Smooth muscle cell of the brain vasculature (primary cell): ENCODE measurements around the gene FAM234A.
"Not testable (repeated sequence)": the region's sequence is repeated elsewhere in the genome, so short reads cannot be mapped to it uniquely, and the experiment has no call there.

Experiments used
- DNase-seq: peaks from one replicate; pipeline ENCODE4 v3.0.0-alpha.2; 2012; ENCODE audit warnings: low read depth, low spot score

FAM234A gene

DNA sequence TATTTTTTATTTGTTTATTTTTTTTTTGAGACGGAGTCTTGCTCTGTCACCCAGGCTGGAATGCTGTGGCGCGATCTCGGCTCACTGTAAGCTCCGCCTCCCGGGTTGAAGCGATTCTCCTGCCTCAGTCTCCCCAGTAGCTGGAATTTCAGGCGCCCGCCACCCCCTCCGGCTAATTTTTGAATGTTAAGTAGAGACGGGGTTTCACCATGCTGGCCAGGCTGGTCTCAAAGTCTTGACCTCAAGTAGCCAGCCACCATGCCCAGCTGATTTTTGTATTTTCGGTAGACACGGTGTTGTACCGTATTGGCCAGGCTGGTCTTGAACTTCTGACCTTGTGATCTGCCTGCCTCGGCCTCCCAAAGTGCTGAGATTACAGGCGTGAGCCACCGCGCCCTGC, 4.3 kb upstream of the FAM234A start:
- not testable (repeated sequence) for DNase-seq

DNA sequence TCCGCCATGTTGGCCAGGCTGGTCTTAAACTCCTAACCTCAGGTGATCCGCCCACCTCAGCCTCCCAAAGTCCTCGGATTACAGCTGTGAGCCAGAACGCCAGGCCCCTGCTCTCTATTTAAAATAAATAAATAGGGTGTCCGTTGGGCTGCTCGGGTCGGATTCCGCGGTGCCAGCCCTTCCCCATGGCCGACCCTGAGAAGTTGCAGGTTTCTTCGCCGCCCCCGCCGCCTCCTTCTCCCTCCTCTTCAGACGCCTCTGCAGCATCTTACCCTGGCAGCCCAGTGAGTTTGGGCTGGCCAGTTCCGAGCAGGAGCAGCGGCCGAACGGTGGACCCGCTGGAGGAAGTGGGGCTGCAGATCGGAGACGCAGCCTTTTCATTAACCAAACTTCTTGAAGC, 3.7 kb upstream of the FAM234A start:
- no peak for DNase-seq

DNA sequence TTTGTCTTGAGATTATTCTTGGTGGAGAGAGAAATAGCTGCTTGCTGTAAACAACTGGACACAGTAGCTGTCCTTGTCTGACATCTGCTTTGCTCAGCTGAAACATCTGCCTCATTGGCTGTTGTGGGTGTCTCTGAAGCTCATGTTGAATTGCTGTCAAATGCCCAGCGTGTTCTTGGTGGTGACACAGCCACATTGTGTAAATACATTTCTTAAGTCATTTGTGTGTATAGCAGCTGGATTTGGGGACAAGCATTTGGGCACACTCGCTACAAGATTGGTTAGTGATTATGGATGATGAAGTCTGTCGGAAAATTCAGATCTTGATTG, 5.3 kb downstream of the FAM234A start:
- no peak for DNase-seq

DNA sequence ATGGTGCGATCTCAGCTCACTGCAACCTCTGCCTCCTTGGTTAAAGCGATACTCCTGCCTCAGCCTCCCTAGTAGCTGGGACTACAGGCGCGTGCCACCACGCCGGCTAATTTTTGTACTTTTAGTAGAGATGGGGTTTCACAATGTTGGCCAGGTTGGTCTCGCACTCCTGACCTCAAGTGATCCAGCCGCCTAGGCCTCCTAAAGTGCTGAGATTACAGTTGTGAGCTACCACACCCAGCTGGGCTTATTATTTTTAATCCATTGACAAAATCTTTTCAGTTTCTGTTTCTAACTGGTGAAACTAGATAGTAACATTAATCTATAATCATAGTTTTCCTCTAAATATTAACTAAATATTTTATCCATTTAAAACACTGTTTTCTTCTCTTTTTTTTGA, 5.9 kb downstream of the FAM234A start:
- no peak for DNase-seq

DNA sequence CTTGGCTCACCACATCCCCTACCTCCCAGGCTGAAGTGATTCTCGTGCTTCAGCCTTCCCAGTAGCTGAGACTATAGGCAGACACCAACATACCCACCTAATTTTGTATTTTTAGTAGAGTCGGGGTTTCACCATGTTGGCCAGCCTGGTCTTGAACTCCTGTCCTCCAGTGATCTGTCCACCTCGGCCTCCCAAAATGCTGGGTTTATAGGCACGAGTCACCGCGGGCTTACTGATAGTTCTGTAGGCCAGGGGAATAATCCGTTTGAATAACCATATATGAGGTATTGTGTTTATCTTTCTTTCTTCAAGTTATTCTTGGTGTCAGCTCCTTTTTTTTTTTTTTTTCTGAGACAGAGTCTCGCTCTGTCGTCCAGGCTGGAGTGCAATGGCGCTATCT, 7.7 kb downstream of the FAM234A start:
- DNase-seq, result no peak

DNA sequence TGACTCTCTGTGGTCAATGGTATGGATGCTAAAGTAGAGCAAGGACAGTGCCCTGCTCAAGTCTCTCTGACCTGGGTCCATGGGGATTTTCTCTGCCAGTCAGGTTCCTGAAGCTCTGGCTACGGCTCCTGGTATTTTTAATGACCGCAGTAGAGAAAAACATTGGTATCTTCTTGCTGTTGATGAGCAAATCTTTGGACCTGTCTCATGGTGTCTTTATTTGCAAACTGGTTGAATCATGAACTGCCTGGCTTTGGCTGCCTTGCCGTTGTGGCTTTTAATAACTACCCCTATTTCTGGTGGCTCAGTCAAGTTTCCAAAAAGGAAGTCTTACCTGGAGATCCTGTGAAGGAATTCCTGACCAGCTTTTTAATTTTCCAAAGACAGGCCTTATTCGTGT, 8.7 kb downstream of the FAM234A start:
- DNase-seq, result no peak

DNA sequence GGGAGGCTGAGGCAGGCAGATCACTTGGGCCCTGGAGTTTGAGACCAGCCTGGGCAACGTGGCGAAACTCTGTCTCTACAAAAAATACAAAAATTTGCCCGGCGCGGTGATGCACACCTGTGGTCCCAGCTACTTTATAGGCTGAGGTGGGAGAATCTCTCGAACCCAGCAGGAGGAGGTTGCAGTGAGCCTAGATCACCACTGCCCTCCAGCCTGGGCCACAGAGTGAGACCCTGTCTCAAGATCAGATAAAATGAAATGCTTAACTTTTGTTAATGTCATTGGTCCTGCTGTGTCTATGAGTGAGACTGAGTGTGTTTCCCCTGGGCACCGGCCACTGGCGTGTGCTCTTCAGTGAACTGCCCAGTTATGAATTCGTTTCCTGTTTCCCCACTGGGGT, 10.5 kb downstream of the FAM234A start:
- no peak for DNase-seq

DNA sequence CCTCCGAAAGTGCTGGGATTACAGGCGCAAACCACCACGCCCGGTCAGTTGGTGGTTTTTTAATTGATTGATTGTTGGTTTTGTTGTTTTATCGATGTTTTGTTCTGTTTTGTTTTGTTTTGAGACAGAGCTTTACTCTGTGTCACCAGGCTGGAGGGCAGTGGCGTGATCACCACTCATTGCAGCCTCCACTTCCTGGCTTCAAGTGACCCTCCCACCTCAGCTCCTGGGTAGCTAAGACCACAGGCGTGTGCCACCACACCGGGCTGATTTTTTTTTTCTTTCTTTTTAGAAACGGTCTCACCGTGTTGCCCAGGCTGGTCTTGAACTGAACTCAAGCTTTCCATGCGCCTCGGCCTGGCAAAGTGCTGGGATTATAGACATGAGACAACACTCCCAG, 12.4 kb downstream of the FAM234A start:
- DNase-seq, result no peak

DNA sequence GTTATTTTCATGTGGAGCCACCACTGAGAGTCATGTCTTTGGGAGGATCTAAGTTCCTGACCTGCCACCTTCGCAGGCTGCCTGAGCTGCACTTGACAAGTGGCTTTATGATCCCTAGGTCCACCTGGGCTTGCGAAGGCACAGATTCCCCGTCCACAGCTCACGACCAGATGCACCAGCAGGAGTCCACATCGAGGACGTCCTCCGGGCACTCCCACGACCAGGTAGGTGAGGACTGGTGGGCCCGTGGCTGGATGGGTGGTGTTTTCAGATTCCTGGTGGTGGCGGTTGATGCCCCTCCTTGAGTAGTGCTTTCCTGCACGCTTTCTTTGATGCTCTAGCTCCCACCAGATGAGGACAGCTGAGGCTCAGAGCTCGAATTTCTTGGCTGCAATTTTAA, 14.8 kb downstream of the FAM234A start:
- no peak for DNase-seq

DNA sequence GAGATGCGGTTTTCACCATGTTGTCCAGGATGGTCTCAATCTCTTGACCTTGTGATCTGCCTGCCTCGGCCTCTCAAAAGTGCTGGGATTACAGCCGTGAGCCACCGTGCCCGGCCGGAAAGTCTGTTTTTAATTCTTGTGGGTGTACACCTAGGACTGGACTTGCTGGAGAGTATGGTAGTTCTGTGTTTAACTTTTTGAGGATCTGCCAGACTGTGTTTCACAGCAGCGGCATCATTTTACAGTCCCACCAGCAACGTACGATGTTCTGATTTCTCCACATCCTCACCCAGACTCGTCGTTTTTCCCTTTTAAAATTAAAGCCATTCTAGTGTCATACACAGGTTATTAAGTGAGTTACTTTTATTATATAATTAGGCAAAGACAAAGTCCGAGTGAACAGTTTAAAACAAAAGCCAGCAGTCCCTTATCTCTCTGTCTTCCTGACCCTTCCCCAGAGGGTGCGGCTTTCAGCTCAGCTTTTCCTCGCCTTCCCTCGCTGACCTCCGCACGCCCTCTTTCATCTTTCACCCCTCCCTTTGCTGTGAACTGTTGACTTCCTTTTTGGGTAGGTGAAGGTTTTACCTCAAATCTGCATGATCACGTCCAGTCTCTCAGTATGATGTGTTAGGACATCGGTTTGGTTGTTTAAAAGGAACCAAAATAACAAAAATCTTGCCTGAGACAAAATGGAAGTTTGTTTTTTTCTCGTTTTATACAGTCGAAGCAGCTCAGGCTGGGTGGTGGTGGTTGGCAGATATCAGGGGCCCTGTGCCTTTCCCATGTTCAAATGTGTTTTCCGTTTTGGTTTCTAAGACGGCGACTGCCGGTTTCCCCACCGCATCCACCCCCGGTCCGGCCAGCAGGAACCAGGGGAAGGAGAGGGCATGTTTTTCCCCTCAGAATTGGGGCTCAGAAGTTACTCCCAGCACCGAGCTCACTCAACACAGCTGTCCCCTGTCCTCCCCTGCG, 18.0 kb downstream of the FAM234A start:
- no peak for DNase-seq

DNA sequence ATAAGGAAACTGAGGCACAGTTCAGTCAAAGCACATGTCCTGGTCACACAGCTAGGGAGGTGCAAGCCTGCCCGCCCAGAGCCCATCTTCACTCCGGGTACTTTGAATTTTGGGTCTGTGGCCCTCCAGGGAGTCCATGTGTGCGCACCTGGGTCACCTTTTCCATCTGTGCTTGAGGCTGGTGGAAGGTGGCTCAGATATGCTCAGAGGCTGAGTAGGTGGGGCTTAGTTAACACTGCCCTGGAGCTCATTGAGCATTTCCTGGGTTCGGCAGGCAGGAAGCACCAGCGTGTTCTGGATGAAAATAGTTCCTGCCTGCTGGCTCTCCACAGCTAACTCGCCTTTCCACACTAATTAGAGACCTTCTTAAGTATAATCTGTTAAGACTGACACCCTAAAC, 19.2 kb downstream of the FAM234A start:
- DNase-seq, result no peak

DNA sequence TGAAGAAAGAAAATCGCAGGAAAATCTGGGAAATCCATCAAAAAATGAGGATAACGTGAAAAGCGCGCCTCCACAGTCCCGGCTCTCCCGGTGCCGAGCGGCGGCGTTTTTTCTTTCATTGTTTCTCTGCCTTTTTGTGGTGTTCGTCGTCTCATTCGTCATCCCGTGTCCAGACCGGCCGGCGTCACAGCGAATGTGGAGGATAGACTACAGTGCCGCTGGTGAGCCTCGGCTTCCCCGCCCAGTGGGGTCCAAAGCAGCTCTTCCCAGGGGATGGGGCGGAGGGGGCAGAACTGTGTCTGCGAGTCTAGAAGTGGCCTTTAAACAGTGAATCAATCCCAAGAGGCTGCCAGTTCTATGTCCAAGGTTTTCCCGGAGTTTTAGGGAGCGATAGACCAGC, 19.8 kb downstream of the FAM234A start:
- DNase-seq, result no peak

DNA sequence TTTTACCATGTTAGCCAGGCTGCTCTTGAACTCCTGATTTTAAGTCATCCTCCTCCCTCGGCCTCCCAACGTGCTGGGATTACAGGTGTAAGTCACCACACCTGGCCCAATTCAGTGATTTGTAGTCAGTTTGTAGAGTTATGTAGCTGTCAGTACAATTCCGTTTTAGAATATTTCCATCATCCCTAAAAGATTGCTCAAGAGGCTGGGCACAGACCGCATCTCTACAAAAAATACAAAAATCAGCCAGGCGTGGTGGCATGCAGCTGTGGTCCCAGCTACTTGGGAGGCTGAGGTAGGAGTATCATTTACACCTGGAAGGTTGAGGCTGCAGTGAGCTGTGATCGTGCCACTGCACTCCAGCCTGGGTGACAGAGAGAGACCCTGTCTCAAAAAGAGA, 20.6 kb downstream of the FAM234A start:
- DNase-seq, result no peak

DNA sequence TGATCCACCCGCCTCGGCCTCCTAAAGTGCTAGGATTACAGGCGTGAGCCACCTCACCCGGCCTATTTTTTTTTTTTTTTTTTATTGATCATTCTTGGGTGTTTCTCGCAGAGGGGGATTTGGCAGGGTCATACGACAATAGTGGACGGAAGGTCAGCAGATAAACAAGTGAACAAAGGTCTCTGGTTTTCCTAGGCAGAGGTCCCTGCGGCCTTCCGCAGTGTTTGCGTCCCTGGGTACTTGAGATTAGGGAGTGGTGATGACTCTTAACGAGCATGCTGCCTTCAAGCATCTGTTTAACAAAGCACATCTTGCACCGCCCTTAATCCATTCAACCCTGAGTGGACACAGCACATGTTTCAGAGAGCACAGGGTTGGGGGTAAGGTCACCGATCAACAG, 23.5 kb downstream of the FAM234A start:
- DNase-seq, result not testable (repeated sequence)

DNA sequence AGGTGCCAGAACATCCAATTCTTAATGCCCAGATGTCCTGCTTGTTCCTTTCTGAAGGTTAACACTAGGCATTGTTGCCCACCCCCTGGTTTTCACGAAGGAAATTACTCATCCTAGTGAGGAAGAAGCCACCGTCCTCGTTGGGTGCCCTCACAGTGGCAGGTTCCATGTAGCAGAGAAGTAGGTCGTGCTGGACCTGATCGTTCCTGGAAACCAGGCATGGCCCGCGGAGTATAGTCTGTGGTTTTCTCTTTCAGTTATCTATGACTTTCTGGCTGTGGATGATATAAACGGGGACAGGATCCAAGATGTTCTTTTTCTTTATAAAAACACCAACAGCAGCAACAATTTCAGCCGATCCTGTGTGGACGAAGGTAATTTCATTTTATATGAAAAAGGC, 24.6 kb downstream of the FAM234A start:
- DNase-seq, result no peak

DNA sequence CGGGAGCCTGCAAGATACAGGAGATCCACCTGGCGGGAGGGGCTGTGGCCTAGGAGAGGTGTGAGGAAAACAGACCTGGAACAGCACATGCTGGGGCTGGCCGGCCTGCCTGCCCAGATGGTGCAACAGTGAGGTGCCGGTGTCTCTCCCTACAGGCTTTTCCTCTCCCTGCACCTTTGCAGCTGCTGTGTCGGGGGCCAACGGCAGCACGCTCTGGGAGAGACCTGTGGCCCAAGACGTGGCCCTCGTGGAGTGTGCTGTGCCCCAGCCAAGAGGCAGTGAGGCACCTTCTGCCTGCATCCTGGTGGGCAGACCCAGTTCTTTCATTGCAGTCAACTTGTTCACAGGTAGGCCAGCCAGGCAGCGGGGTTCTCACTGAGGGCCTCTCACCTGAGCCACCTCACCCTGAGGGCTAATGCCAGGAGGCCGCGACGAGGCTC, 25.2 kb downstream of the FAM234A start:
- DNase-seq, result no peak

DNA sequence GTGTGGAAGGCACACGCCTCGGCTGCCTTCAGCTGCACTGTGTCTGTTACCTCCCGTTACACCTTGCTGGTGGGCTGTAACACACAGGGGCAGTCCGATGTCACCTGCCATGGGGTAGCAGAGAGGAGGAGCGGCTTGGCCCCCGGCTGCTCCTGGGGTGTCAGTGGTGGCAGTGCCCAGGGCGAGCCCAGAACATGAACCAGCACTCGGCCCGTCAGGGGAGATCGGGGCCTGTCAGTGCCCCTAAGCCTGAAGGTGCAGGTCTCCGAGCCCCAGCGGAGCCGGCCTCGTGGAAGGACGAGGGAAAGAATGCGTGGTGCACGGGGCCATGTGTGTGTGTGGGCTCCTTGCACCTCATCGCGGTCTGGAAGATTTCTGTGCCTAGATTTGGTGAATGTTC, 25.7 kb downstream of the FAM234A start:
- DNase-seq, result no peak

DNA sequence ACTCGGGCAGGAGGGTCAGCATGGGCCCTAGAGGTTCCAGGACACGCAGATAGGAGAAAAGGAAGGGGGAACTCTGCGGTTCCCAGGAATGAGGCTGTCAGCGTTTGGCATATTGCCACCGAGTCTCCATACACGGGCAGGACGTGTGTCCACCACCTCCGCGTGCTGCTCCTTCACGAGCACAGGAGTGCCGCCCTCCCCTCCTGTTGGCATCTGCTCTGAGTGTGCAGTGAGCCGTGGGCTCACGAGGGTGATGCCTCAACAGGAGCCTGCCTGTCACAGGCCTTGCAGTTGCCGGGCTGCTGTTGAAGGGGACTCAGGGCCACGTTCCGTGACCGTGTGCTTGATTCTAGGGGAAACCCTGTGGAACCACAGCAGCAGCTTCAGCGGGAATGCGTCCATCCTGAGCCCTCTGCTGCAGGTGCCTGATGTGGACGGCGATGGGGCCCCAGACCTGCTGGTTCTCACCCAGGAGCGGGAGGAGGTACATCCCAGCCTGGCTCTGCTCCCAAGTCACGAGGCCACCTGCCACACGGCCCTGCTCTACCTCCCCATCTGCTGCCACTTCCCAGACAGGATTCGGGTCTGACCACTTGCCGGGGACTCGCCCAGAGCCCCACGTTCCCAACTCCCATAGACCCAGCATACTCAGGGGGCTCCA, 26.5 kb downstream of the FAM234A start:
- no peak for DNase-seq

DNA sequence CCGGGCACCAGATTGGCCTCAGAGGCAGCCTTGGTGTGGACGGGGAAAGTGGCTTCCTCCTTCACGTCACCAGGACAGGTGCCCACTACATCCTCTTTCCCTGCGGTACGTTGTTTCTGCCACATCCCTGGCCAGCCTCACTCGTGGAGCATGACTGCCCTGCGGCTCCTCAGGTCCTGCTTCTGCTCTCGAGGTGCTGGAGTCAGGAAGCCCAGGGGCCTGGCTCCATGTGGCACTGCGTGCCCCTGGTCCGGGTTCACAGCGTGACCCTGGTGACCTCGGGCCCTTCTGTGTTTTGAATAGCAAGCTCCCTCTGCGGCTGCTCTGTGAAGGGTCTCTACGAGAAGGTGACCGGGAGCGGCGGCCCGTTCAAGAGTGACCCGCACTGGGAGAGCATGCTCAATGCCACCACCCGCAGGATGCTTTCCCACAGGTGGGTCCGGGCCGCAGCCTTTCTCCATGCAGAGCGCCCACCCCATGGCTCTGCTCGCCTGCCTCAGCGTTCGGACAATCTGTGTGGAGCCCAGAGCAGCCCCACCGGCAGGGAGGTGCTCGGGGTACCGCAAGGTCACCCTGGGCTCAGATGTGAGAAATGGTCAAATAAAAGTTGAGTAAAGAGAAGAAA, 27.6 kb downstream of the FAM234A start:
- DNase-seq, result no peak

DNA sequence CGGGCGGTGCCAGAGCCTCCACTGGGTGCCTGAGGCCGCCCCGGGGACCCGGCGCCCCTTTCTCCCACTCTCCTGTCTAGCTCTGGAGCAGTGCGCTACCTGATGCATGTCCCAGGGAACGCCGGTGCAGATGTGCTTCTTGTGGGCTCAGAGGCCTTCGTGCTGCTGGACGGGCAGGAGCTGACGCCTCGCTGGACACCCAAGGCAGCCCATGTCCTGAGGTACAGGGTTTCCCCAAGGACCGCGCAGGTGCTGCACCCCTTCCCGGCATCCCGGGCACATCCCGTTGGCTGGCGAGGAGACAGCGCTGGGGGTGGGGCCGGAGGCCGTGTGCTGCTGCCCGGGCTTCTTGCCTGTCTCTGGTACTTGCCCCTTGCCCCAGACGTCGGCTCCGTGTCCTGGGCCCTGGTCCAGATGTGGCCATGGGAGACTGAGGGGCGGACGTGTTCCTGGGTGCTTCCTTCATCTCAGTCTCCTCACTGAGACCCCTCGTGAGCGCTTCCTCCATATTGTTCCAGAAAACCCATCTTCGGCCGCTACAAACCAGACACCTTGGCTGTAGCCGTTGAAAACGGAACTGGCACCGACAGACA, 28.7 kb downstream of the FAM234A start:
- DNase-seq, result no peak

DNA sequence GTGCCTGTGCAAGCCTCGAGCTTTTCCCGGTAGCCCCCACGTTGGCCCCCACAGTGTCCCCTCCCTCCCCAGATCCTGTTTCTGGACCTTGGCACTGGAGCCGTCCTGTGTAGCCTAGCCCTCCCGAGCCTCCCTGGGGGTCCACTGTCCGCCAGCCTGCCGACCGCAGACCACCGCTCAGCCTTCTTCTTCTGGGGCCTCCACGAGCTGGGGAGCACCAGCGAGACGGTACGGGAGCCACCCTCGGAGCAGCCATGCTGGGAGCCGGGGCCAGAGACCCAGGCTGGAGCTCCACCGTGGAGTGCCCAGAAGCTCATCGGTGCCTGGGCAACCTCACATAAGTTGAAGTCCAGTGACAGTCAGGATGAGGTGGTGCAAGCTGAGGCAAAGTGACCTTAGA, 29.3 kb downstream of the FAM234A start:
- DNase-seq, result no peak

DNA sequence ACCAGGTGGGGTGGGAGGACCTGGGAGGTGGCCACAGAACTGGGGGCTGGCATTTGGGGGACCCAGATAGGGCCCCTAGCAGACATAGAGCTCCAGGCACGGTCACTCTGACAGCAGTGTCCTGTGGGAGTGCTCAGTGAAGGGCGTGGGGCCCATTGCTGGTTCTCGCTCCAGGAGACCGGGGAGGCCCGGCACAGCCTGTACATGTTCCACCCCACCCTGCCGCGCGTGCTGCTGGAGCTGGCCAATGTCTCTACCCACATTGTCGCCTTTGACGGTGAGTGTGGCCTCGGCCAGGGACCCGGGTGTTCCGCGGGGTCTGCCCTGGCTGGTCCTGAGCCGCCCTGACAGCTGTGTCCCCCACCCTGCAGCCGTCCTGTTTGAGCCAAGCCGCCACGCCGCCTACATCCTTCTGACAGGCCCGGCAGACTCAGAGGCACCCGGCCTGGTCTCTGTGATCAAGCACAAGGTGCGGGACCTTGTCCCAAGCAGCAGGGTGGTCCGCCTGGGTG, 29.9 kb downstream of the FAM234A start:
- no peak for DNase-seq
